ENCODE measurements around the gene PNLIPRP2. TPM values are rescaled to one million over a fixed set of nuclear protein-coding genes. Genes with fewer than 3 reads are reported as not detected.

PNLIPRP2 gene
- polyA plus RNA-seq, 1 of the 3 experiments (the other 2 are of a cell fraction) = not detected

DNA sequence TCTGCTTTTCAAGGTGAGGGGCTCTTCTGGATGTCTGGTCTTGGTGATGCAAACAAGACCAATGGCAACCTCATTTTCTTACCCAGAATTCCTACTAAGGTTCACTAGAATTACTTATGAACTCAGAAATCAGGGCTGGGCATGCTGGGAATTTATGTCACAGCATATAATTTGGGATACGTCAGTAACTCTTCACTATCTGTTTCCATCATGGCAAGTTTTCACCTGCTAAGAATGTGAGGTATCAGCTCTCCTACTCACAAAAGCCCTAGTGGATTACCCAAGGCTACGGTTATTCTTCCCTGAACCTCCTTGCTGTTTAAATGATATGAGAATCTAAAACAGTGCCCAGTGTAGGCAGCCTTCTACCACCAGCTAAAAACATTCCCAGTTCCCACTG, 53.1 kb downstream of the PNLIPRP2 start:
- no peaks in the 10 kb centered on the region for H3K36me3 ChIP-seq (replicated peaks in 1 of 2; ENCODE audit: control insufficient read depth in 1 of 2, insufficient read depth in 2 of 2, low read length in 1 of 2)
- TF ChIP-seq FOXM1 (IDR thresholded peaks at IDR 0.05; ENCODE audit: low read depth) (no peak), CTCF (IDR thresholded peaks at IDR 0.05) (no peak), SIN3A (IDR thresholded peaks at IDR 0.05; ENCODE audit: borderline replicate concordance, low read depth, low read length) (no peak), USF1 (IDR thresholded peaks at IDR 0.05; ENCODE audit: borderline replicate concordance, low read depth) (no peak), RFX5 (IDR thresholded peaks at IDR 0.05; ENCODE audit: low read length) (no peak), FOXJ3 (CRISPR knock-in tag; IDR thresholded peaks at IDR 0.05) (no peak), RCOR1 (IDR thresholded peaks at IDR 0.05; ENCODE audit: low read length) (no peak), NFIC (IDR thresholded peaks at IDR 0.05; ENCODE audit: borderline replicate concordance) (no peak), REST (IDR thresholded peaks at IDR 0.05; ENCODE audit: low read depth, low read length) (no peak), MAX (IDR thresholded peaks at IDR 0.05; ENCODE audit: low read depth) (no peak), SMC3 (IDR thresholded peaks at IDR 0.05; ENCODE audit: low read depth, low read length) (no peak), TCF12 (IDR thresholded peaks at IDR 0.05) (no peak)
- H3K27me3 ChIP-seq (ENCODE audit: insufficient read depth) = no peaks in the 10 kb centered on the region
- H3K9ac ChIP-seq = no peak overlapping the region
- H3K4me1 ChIP-seq (ENCODE audit: control insufficient read depth in 1 of 2, insufficient read depth in 2 of 2, low read depth in 1 of 2, low read length in 1 of 2) = peaks cover 4 to 11% of the 10 kb centered on the region in 2 experiments; a peak in 2 of 4 replicates
- no peak overlapping the region for H2AFZ ChIP-seq (ENCODE audit: low read depth)
- H3F3A ChIP-seq (replicated peaks; ENCODE audit: insufficient read depth) = no peaks in the 10 kb centered on the region
- POLR2A ChIA-PET = no interaction called here
- H3K27ac ChIP-seq (ENCODE audit: low read depth in 2 of 2, low read length in 1 of 2) = no peak overlapping the region
- DNase-seq = no peak
- no peak overlapping the region for H3K4me3 ChIP-seq (ENCODE audit: low read depth in 2 of 2, low read length in 1 of 2)
- H4K20me1 ChIP-seq (ENCODE audit: insufficient read depth) = no peaks in the 10 kb centered on the region
- H3K79me2 ChIP-seq (ENCODE audit: insufficient read depth) = no peaks in the 10 kb centered on the region
- no peak overlapping the region for H3K4me2 ChIP-seq
- 80% methylated on average over 2 of the region's 2 CpGs for WGBS (ENCODE audit: low lambda C conversion rate)
- H3K9me2 ChIP-seq = no peaks in the 10 kb centered on the region
- CTCF ChIA-PET = interaction anchor here (0.9 to 6.3 kb wide), 3 partner anchors 47 to 115 kb away, joined by 3 to 46 read pairs (median 4); no protein-coding TSS in a partner anchor
- no peaks in the 10 kb centered on the region for H3K9me3 ChIP-seq
